HEK293 (cell line): ENCODE measurements around the gene SEMA3F.
"Not testable (repeated sequence)": the region's sequence is repeated elsewhere in the genome, so short reads cannot be mapped to it uniquely, and the experiment has no call there.

Experiments used
- CTCF ChIA-PET: fragments of 350-600 bp; formaldehyde crosslinking; extraction: SDS; loops from one replicate; lab custom pipeline; 2021; ENCODE audit warnings: antibody characterized with exemption; lab: Yijun Ruan, JAX
- POLR2A ChIA-PET: fragments of 300-600 bp; formaldehyde crosslinking; extraction: SDS; loops from one replicate; lab custom pipeline; 2020; ENCODE audit warnings: antibody characterized with exemption, inconsistent platforms; lab: Yijun Ruan, JAX
- H3K27ac ChIP-seq: fragments of 200-500 bp; sonication (Bioruptor generic); 2 replicates; pipeline ENCODE4 v1.5.1; 2014; ENCODE audit warnings: low read depth, low read length, control low read depth, inconsistent platforms; ENCODE audit errors: extremely low read depth
- H3K36me3 ChIP-seq, 2 experiments: fragments of 200-500 bp in 1 of 2; sonication (Bioruptor generic) in 1 of 2; 1 replicate in 1 of 2; 2 replicates in 1 of 2; pipeline ENCODE4 v1.5.1; 2014 to 2017; ENCODE audit warnings: inconsistent platforms in 2 of 2, low read length in 2 of 2; ENCODE audit not compliant: control insufficient read depth in 2 of 2, insufficient read depth in 1 of 2
- H3K4me1 ChIP-seq: fragments of 200-500 bp; sonication (Bioruptor generic); 2 replicates; pipeline ENCODE4 v1.5.1; 2014; ENCODE audit warnings: mild to moderate bottlenecking, low read length, inconsistent platforms; ENCODE audit not compliant: control insufficient read depth, insufficient read depth
- H3K4me3 ChIP-seq: 2 replicates; pipeline ENCODE4 v1.5.1; 2011; ENCODE audit warnings: low read depth, mild to moderate bottlenecking, control low read depth, low read length, moderate library complexity
- H3K9me3 ChIP-seq: fragments of 200-500 bp; sonication (Bioruptor generic); 2 replicates; pipeline ENCODE4 v1.5.1; 2014; ENCODE audit warnings: low read depth, low read length, inconsistent platforms; ENCODE audit not compliant: control insufficient read depth, insufficient read depth
- ZBTB48 ChIP-seq: fragments of 450-650 bp; formaldehyde crosslinking; IDR thresholded peaks from 2 replicates; pipeline ENCODE4 v1.5.1; 2016; ENCODE audit warnings: missing biosample characterization, missing genetic modification characterization
- ZFP37 ChIP-seq: fragments of 450-650 bp; formaldehyde crosslinking; IDR thresholded peaks from 2 replicates; pipeline ENCODE4 v1.5.1; 2016; ENCODE audit warnings: missing biosample characterization, missing genetic modification characterization
- ZIC2 ChIP-seq: fragments of 450-650 bp; formaldehyde crosslinking; IDR thresholded peaks from 2 replicates; pipeline ENCODE4 v1.5.1; 2016; ENCODE audit warnings: missing biosample characterization, missing genetic modification characterization
- ZNF133 ChIP-seq: fragments of 450-650 bp; formaldehyde crosslinking; IDR thresholded peaks from 2 replicates; pipeline ENCODE4 v1.5.1; 2016; ENCODE audit warnings: missing biosample characterization, missing genetic modification characterization
- ZNF2 ChIP-seq: fragments of 450-650 bp; formaldehyde crosslinking; IDR thresholded peaks from 2 replicates; pipeline ENCODE4 v1.5.1; 2016; ENCODE audit warnings: missing biosample characterization, missing genetic modification characterization
- ZNF23 ChIP-seq: fragments of 450-650 bp; formaldehyde crosslinking; IDR thresholded peaks from 2 replicates; pipeline ENCODE4 v1.5.1; 2016; ENCODE audit warnings: missing biosample characterization, missing genetic modification characterization, borderline replicate concordance
- ZNF26 ChIP-seq: fragments of 450-650 bp; formaldehyde crosslinking; IDR thresholded peaks from 2 replicates; pipeline ENCODE4 v1.5.1; 2016; ENCODE audit warnings: missing biosample characterization, missing genetic modification characterization
- ZNF335 ChIP-seq: fragments of 450-650 bp; formaldehyde crosslinking; conservative IDR thresholded peaks from 2 replicates; pipeline ENCODE4 v1.5.1; 2016; ENCODE audit warnings: missing biosample characterization, missing genetic modification characterization
- ZNF416 ChIP-seq: fragments of 450-650 bp; formaldehyde crosslinking; IDR thresholded peaks from 2 replicates; pipeline ENCODE4 v1.5.1; 2016; ENCODE audit warnings: missing biosample characterization, missing genetic modification characterization
- ZNF449 ChIP-seq: fragments of 450-650 bp; formaldehyde crosslinking; IDR thresholded peaks from 2 replicates; pipeline ENCODE4 v1.5.1; 2017; ENCODE audit warnings: missing biosample characterization, mild to moderate bottlenecking, missing genetic modification characterization, moderate library complexity
- ZNF521 ChIP-seq: fragments of 450-650 bp; formaldehyde crosslinking; IDR thresholded peaks from 2 replicates; pipeline ENCODE4 v1.5.1; 2017; ENCODE audit warnings: missing biosample characterization, mild to moderate bottlenecking, missing genetic modification characterization
- ZNF596 ChIP-seq: fragments of 450-650 bp; IDR thresholded peaks from 2 replicates; pipeline ENCODE4 v1.5.0; 2018; ENCODE audit warnings: missing biosample characterization, mild to moderate bottlenecking, missing genetic modification characterization, moderate library complexity
- TF ChIP-seq, protein P1 (sequence below): fragments of 450-650 bp; formaldehyde crosslinking; IDR thresholded peaks from 2 replicates; pipeline ENCODE4 v1.5.1; 2016; ENCODE audit warnings: missing biosample characterization, missing genetic modification characterization

The SEMA3F gene

DNA sequence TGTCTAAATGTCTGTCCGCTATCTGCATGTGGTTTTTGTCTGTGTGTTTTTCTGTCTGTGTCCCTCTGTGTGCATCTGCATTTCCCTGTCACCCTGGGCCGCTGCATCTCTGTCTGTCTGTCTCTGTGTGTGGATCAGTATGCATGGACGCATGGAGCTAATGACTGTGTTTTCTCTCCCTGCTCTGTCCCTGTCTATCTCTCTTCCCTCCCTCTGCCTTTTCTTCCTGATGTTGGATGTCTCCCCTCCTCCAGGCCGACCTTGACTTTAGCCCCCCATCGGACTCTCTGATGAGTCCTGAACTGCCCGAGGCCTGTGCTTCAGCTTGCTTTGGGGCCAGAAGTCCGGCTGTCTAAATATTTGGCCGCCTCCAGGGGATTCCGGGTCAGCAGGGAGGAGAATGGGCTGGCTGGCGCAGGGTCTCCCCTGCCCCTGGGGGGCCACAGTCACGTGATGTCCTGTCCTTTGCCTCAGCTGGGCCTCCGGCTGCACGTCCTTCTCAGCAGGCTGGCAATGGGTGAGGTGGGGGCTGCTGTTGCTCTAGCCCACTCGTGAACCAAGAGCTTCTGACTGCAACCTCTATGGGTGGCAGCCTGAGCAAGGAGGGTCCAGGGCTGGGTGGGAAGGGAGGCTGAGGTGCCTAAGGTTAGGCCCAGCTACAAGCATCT lies 53.7 kb downstream of the SEMA3F start:
- no peaks in the 10 kb centered on the region for H3K4me1 ChIP-seq
- 0 out of 2 replicates have a peak, but pooled peaks have one; percentile 19 for TF ChIP-seq ZIC2 (tag by site-specific recombination)
- no peak for TF ChIP-seq ZNF596 (tag by site-specific recombination)
- no peak overlapping the region for H3K4me3 ChIP-seq
- no peaks in the 10 kb centered on the region for H3K36me3 ChIP-seq
- H3K9me3 ChIP-seq = no peaks in the 10 kb centered on the region
- ChIA-PET CTCF (interaction anchor here (0.6 to 4.0 kb wide), 5 partner anchors 14 to 82 kb away, joined by 3 to 15 read pairs (median 3); no protein-coding TSS in a partner anchor), POLR2A (no interaction called here)
- H3K27ac ChIP-seq = no peak overlapping the region

DNA sequence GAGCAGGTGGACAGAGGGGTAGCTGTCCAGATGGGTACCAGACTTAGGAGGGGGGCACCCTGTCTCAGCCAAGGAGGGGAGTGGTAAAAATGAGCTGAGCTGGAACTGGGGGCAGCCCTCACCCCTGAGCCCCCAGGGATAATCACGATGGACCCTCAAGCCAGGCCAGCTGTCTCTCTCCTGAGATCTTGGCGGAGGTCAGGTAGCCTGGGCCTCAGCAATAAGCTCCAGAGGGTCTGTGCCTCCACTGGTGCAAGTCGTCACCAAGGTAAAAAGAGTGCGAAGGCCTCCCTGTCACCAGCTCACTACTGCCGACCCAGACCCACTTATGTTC lies 55.0 kb downstream of the SEMA3F start:
- CTCF ChIA-PET = interaction anchor here (0.6 to 4.0 kb wide), 5 partner anchors 9 to 89 kb away, joined by 3 to 15 read pairs (median 4); no protein-coding TSS in a partner anchor
- POLR2A ChIA-PET = no interaction called here
- H3K4me1 ChIP-seq = no peaks in the 10 kb centered on the region
- TF ChIP-seq ZFP37 (no peak), ZBTB48 (no peak), ZNF2 (no peak), ZNF23 (tag by site-specific recombination) (no peak), ZNF335 (tag by site-specific recombination) (no peak), ZNF521 (tag by site-specific recombination) (no peak), ZNF133 (tag by site-specific recombination) (no peak), ZNF416 (no peak), ZNF449 (tag by site-specific recombination) (no peak)
- no peaks in the 10 kb centered on the region for H3K36me3 ChIP-seq
- H3K27ac ChIP-seq = no peak overlapping the region
- no peak overlapping the region for H3K4me3 ChIP-seq
- H3K9me3 ChIP-seq = no peaks in the 10 kb centered on the region

GRCh38 chr3:50210510-50211367 lies 55.6 kb downstream of the SEMA3F start:
- Histone ChIP-seq H3K9me3 (no peaks in the 10 kb centered on the region), H3K4me3 (no peak overlapping the region), H3K27ac (no peak overlapping the region), H3K36me3 (no peaks in the 10 kb centered on the region), H3K4me1 (no peaks in the 10 kb centered on the region)
- ChIA-PET POLR2A (interaction anchor here (0.8 kb wide), 1 partner anchor 90 kb away, joined by 12 read pairs; no protein-coding TSS in a partner anchor), CTCF (interaction anchor here (0.6 to 17.6 kb wide), 6 partner anchors 9 to 88 kb away, joined by 3 to 237 read pairs (median 6); partner anchors contain the start of gene GNAT1)
- peak; percentile 59 for TF ChIP-seq ZIC2 (tag by site-specific recombination)
- no peak for TF ChIP-seq ZNF26

DNA sequence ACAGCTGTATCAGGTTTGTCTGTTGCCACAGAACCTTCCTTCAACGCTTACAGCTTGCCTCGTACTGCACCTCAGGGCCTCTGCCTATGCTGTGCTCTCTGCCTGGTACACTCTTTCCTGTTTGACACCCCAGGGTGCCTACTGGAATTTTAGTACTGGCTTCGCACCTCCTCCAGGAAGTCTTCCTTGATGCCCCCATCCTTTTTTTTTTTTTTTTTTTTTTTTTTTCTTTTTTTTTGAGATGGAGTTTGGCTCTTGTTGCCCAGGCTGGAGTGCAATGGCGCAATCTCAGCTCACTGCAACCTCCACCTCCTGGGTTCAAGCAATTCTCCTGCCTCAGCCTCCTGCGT lies 56.2 kb downstream of the SEMA3F start:
- not testable (repeated sequence) for H3K4me1 ChIP-seq
- TF ChIP-seq, protein P1, sequence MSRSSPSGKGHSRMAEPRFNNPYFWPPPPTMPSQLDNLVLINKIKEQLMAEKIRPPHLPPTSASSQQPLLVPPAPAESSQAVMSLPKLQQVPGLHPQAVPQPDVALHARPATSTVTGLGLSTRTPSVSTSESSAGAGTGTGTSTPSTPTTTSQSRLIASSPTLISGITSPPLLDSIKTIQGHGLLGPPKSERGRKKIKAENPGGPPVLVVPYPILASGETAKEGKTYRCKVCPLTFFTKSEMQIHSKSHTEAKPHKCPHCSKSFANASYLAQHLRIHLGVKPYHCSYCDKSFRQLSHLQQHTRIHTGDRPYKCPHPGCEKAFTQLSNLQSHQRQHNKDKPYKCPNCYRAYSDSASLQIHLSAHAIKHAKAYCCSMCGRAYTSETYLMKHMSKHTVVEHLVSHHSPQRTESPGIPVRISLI = peak; percentile 71; the same call in 1 of the 2 replicates
- TF ChIP-seq, all 188 proteins: peak for 1; not testable (repeated sequence) for 187
- not testable (repeated sequence) for H3K4me3 ChIP-seq, H3K36me3 ChIP-seq, H3K27ac ChIP-seq, H3K9me3 ChIP-seq
- ChIA-PET POLR2A (interaction anchor here (0.8 kb wide), 1 partner anchor 91 kb away, joined by 12 read pairs; no protein-coding TSS in a partner anchor), CTCF (interaction anchor here (4.0 to 17.6 kb wide), 2 partner anchors 14 to 18 kb away, joined by 15 to 237 read pairs; partner anchors contain the start of gene GNAT1)
